ENCODE measurements around the gene ERO1B. TPM values are rescaled to one million over a fixed set of nuclear protein-coding genes. Genes with fewer than 3 reads are reported as not detected.

ERO1B gene
- total and polyA plus RNA-seq, 2 of the 4 experiments (the other 2 are of a cell fraction): 0.54 to 0.60 TPM

- TF ChIP-seq RCOR1 (IDR thresholded peaks at IDR 0.05; ENCODE audit: insufficient replicate concordance, low read length) (no peak), POLR2A (IDR thresholded peaks at IDR 0.05; ENCODE audit: low read depth, low read length) (no peak), USF2 (IDR thresholded peaks at IDR 0.05; ENCODE audit: low read depth, low read length) (no peak), NFE2L2 (IDR thresholded peaks at IDR 0.05; ENCODE audit: low read depth, low read length) (no peak), MXI1 (IDR thresholded peaks at IDR 0.05; ENCODE audit: borderline replicate concordance, low read depth, low read length) (no peak), RFX5 (IDR thresholded peaks at IDR 0.05; ENCODE audit: low read depth, low read length) (no peak), FOS (IDR thresholded peaks at IDR 0.05; ENCODE audit: low read depth, low read length) (no peak), MAFK (IDR thresholded peaks at IDR 0.05; ENCODE audit: low read depth, low read length) (no peak), SMC3 (IDR thresholded peaks at IDR 0.05; ENCODE audit: low read depth, low read length) (no peak), MAZ (IDR thresholded peaks at IDR 0.05; ENCODE audit: borderline replicate concordance, low read depth, low read length) (no peak), CEBPB (IDR thresholded peaks at IDR 0.05; ENCODE audit: low read depth, low read length) (no peak), ELK1 (IDR thresholded peaks at IDR 0.05; ENCODE audit: borderline replicate concordance, low read depth, low read length) (no peak), BHLHE40 (IDR thresholded peaks at IDR 0.05; ENCODE audit: low read depth, low read length) (no peak), RAD21 (IDR thresholded peaks at IDR 0.05; ENCODE audit: low read length) (no peak), CTCF (conservative IDR thresholded peaks at IDR 0.05; ENCODE audit: low read depth, low read length) (no peak), CHD1 (IDR thresholded peaks at IDR 0.05; ENCODE audit: low read depth, low read length) (no peak)
- Histone ChIP-seq H3K14ac (replicated peaks; ENCODE audit: low read depth, low read length) (no peak overlapping the region), H3K9me1 (ENCODE audit: insufficient read depth, low read length) (no peaks in the 10 kb centered on the region), H2BK120ac (ENCODE audit: low read depth, low read length) (no peak overlapping the region), H2AFZ (replicated peaks; ENCODE audit: low read length, poor library complexity) (no peak overlapping the region), H3K36me3 (ENCODE audit: control insufficient read depth, insufficient read depth, low read length) (no peaks in the 10 kb centered on the region), H3K4me1 (ENCODE audit: control insufficient read depth, insufficient read depth, low read length) (no peaks in the 10 kb centered on the region), H2BK5ac (ENCODE audit: low read depth, low read length, poor library complexity, severe bottlenecking) (no peak overlapping the region), H3K4ac (ENCODE audit: low read depth, low read length) (no peak overlapping the region), H2BK15ac (ENCODE audit: low read depth, low read length) (no peak overlapping the region), H4K5ac (ENCODE audit: low read depth, low read length) (no peak overlapping the region), H2AK9ac (replicated peaks; ENCODE audit: low read depth, low read length, poor library complexity) (no peak overlapping the region), H3K4me3 (ENCODE audit: insufficient read depth, low read depth, low read length) (no peak overlapping the region), H3K9me3 (ENCODE audit: control insufficient read depth, insufficient read depth, low read length) (no peaks in the 10 kb centered on the region), H4K8ac (ENCODE audit: low read depth in 2 of 2, low read length in 2 of 2) (no peak overlapping the region), H4K20me1 (ENCODE audit: insufficient read depth, low read length) (no peaks in the 10 kb centered on the region), H3K4me2 (ENCODE audit: low read depth, low read length) (no peak overlapping the region), H3K23ac (ENCODE audit: low read depth, low read length) (no peak overlapping the region), H3K27me3 (ENCODE audit: control insufficient read depth, insufficient read depth, low read length) (no peaks in the 10 kb centered on the region), H3K18ac (ENCODE audit: low read depth, low read length) (no peak overlapping the region), H3K9ac (ENCODE audit: low read depth, low read length) (no peak overlapping the region), H3K79me1 (ENCODE audit: low read depth in 1 of 2, low read length in 2 of 2) (no peaks in the 10 kb centered on the region), H4K91ac (ENCODE audit: insufficient read depth, low read depth, low read length) (no peak overlapping the region), H2BK20ac (ENCODE audit: low read depth, low read length) (no peak overlapping the region), H2AK5ac (ENCODE audit: low read depth, low read length) (no peak overlapping the region), H3K27ac (ENCODE audit: insufficient read depth, low read length) (no peak overlapping the region), H3K56ac (ENCODE audit: extremely low read depth, insufficient read depth, low read length) (no peak overlapping the region)
- ChIA-PET POLR2A (ENCODE audit: unreplicated experiment) (no interaction called here), CTCF (no interaction called here)
- ATAC-seq (ENCODE audit: low read depth) (no peak), DNase-seq (no peak)
- in situ Hi-C loops (cut with MboI; ENCODE audit: low sequenced_read_pairs): no loop called here
- no CpG with 5 or more reads among the region's 1 CpG for WGBS, 2 experiments (ENCODE audit: extremely low coverage in 2 of 2, insufficient read length in 1 of 2)
- dilution Hi-C loops (cut with HindIII; ENCODE audit: low sequenced_read_pairs, unreplicated experiment): no loop called here
- intact Hi-C loops (cut with micrococcal nuclease): no loop called here
- no TSS peak for BruUV-seq (replicated peaks)
These were observed 59.1 kb downstream of the ERO1B start for GRCh38 chr1:236222632-236223031.
